Measurements from ENCODE around the gene SERPINA5. TPM values are rescaled to one million over a fixed set of nuclear protein-coding genes. Genes with fewer than 3 reads are reported as not detected.
"Not testable (repeated sequence)": the region's sequence is repeated elsewhere in the genome, so short reads cannot be mapped to it uniquely, and the experiment has no call there.

Gene SERPINA5
- total RNA-seq, 1 donor from 2014 or later: 15.5 TPM

- DNase-seq (ENCODE audit: low read depth): peak; percentile 88
Observed at GRCh38 chr14:94601884-94602391, 20.7 kb downstream of the SERPINA5 start.

GRCh38 chr14:94602722-94603121, 21.5 kb downstream of the SERPINA5 start:
- DNase-seq (ENCODE audit: low read depth): no peak

- no peak for DNase-seq (ENCODE audit: low read depth)
Observed at GRCh38 chr14:94605361-94605760, 24.1 kb downstream of the SERPINA5 start.

- DNase-seq (ENCODE audit: low read depth): not testable (repeated sequence)
Observed at GRCh38 chr14:94608966-94609365, 27.7 kb downstream of the SERPINA5 start.

GRCh38 chr14:94611179-94611578, 30.0 kb downstream of the SERPINA5 start:
- DNase-seq (ENCODE audit: low read depth): no peak

GRCh38 chr14:94612174-94612573, 30.9 kb downstream of the SERPINA5 start, which contains the start of gene SERPINA3:
TSS of gene SERPINA3 (plus strand) at chr14:94612391. CDS start at chr14:94614442, 2,051 bp downstream.
- DNase-seq (ENCODE audit: low read depth): peak; percentile 78

GRCh38 chr14:94612580-94613554, 31.6 kb downstream of the SERPINA5 start:
- DNase-seq (ENCODE audit: low read depth): no peak

GRCh38 chr14:94613720-94614644, 32.8 kb downstream of the SERPINA5 start:
- DNase-seq (ENCODE audit: low read depth): no peak

GRCh38 chr14:94614802-94615201, 33.6 kb downstream of the SERPINA5 start:
- DNase-seq (ENCODE audit: low read depth): no peak

GRCh38 chr14:94615254-94615653, 34.0 kb downstream of the SERPINA5 start:
- no peak for DNase-seq (ENCODE audit: low read depth)

GRCh38 chr14:94615823-94616570, 34.8 kb downstream of the SERPINA5 start:
- no peak for DNase-seq (ENCODE audit: low read depth)

GRCh38 chr14:94617366-94617941, 36.2 kb downstream of the SERPINA5 start:
- DNase-seq (ENCODE audit: low read depth): no peak

GRCh38 chr14:94617988-94618822, 37.0 kb downstream of the SERPINA5 start:
- DNase-seq (ENCODE audit: low read depth): no peak

GRCh38 chr14:94619297-94619696, 38.1 kb downstream of the SERPINA5 start:
- DNase-seq (ENCODE audit: low read depth): no peak

GRCh38 chr14:94620597-94620996, 39.4 kb downstream of the SERPINA5 start:
- DNase-seq (ENCODE audit: low read depth): no peak

- DNase-seq (ENCODE audit: low read depth): no peak
Observed at GRCh38 chr14:94621358-94622134, 40.3 kb downstream of the SERPINA5 start.

- DNase-seq (ENCODE audit: low read depth): no peak
Observed at GRCh38 chr14:94622653-94623421, 41.6 kb downstream of the SERPINA5 start.

GRCh38 chr14:94623422-94623809, 42.2 kb downstream of the SERPINA5 start:
- no peak for DNase-seq (ENCODE audit: low read depth)

All from renal cortical epithelial cell (primary cell).